Activated CD4-positive, alpha-beta T cell treated with anti-CD3 and anti-CD28 coated beads, Interleukin-2, amount 10 ng/mL, durations not matched to agents 7 days and 5 days (primary cell): ENCODE data around the gene RNF213. TPM values are rescaled to one million over a fixed set of nuclear protein-coding genes. Genes with fewer than 3 reads are reported as not detected.

ENCODE experiments used
- CTCF ChIA-PET: fragments of 350-600 bp; sonication (Branson Sonifier 250); formaldehyde crosslinking; loops from one replicate; lab custom pipeline; 2021; ENCODE audit warnings: antibody characterized with exemption; lab: Charles Lee
- POLR2A ChIA-PET: fragments of 350-600 bp; sonication (Branson Sonifier 250); formaldehyde crosslinking; loops from one replicate; lab custom pipeline; 2021; ENCODE audit warnings: antibody characterized with exemption; lab: Charles Lee
- DNase-seq: peaks from one replicate; pipeline ENCODE4 v3.0.0-alpha.2; 2020
- H3K27ac Mint-ChIP-seq: one replicate; pipeline ENCODE4 v1.8.0; 2021; ENCODE audit warnings: mild to moderate bottlenecking, moderate library complexity, mixed read lengths
- H3K27me3 Mint-ChIP-seq: one replicate; pipeline ENCODE4 v1.8.0; 2021; ENCODE audit warnings: mixed read lengths
- H3K36me3 Mint-ChIP-seq: one replicate; pipeline ENCODE4 v1.8.0; 2021; ENCODE audit warnings: low read depth, mixed read lengths
- H3K4me1 Mint-ChIP-seq: one replicate; pipeline ENCODE4 v1.8.0; 2021; ENCODE audit warnings: mixed read lengths
- H3K4me3 Mint-ChIP-seq: one replicate; pipeline ENCODE4 v1.8.0; 2021; ENCODE audit warnings: mild to moderate bottlenecking, moderate library complexity, mixed read lengths
- H3K9me3 Mint-ChIP-seq: one replicate; pipeline ENCODE4 v1.8.0; 2021; ENCODE audit warnings: mixed read lengths
- total RNA-seq, 2 experiments: library from RNA; stranded (reverse); gene quantifications; one replicate each; pipeline ENCODE4 v1.2.3, GENCODE V29; 2021

The RNF213 gene
- total RNA-seq, 2 experiments from 2014 or later = 579 to 602 TPM

DNA sequence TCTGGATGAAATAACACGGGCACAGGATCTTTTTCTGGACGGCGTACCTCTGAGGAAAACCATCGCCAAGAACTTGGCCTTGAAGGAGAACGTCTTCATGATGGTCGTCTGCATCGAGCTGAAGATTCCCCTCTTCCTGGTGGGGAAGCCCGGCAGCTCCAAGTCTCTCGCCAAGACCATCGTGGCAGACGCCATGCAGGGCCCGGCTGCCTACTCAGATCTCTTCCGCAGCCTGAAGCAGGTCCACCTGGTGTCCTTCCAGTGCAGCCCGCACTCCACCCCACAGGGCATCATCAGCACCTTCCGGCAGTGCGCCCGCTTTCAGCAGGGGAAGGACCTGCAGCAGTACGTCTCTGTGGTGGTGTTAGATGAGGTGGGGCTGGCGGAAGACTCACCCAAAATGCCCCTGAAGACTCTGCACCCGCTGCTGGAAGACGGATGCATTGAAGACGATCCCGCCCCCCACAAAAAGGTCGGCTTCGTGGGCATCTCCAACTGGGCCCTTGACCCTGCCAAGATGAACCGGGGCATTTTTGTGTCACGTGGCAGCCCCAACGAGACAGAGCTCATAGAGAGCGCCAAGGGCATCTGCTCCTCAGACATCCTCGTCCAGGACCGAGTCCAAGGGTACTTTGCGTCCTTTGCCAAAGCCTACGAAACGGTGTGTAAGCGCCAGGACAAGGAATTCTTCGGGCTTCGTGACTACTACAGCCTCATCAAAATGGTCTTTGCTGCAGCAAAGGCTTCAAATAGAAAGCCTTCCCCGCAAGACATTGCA is 86.0 kb downstream of the RNF213 start:
- Mint-ChIP-seq H3K4me3 (no peak overlapping the region), H3K9me3 (no peaks in the 10 kb centered on the region), H3K4me1 (peaks cover 5% of the 10 kb centered on the region), H3K27me3 (no peaks in the 10 kb centered on the region), H3K27ac (no peak overlapping the region), H3K36me3 (peaks cover 89% of the 10 kb centered on the region)
- POLR2A ChIA-PET = no interaction called here
- CTCF ChIA-PET = interaction anchor here (0.6 to 1.0 kb wide), 2 partner anchors 259 to 288 kb away, joined by 3 read pairs; no protein-coding TSS in a partner anchor
- DNase-seq = no peak

DNA sequence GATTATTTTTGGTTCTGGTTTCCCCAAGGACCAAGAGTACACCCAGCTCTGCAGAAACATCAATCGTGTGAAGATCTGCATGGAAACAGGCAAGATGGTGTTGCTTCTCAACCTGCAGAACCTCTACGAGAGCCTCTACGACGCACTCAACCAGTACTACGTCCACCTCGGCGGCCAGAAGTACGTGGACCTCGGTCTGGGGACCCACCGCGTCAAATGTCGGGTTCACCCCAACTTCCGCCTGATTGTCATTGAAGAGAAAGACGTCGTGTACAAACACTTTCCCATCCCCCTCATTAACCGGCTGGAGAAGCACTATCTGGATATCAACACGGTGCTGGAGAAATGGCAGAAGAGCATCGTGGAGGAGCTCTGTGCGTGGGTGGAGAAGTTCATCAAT is 86.9 kb downstream of the RNF213 start:
- Mint-ChIP-seq H3K27ac (no peak overlapping the region), H3K9me3 (no peaks in the 10 kb centered on the region), H3K27me3 (no peaks in the 10 kb centered on the region), H3K4me1 (peaks cover 5% of the 10 kb centered on the region), H3K36me3 (peaks cover 92% of the 10 kb centered on the region), H3K4me3 (no peak overlapping the region)
- ChIA-PET CTCF (interaction anchor here (0.6 to 1.0 kb wide), 2 partner anchors 258 to 289 kb away, joined by 3 read pairs; no protein-coding TSS in a partner anchor), POLR2A (no interaction called here)
- no peak for DNase-seq

DNA sequence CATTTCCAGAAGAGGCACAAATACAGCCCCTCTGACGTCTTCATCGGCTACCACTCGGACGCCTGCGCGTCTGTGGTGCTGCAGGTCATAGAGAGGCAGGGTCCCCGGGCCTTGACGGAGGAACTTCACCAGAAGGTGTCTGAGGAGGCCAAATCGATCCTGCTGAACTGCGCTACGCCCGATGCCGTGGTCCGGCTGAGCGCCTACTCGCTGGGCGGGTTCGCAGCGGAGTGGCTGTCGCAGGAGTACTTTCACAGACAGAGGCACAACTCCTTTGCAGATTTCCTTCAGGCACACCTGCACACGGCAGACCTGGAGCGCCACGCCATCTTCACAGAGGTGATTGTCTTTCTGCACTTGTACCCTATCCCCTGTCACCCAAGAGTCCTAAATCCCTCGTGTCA is 87.3 kb downstream of the RNF213 start:
- no peak overlapping the region for H3K27ac Mint-ChIP-seq
- no peaks in the 10 kb centered on the region for H3K9me3 Mint-ChIP-seq
- POLR2A ChIA-PET = no interaction called here

DNA sequence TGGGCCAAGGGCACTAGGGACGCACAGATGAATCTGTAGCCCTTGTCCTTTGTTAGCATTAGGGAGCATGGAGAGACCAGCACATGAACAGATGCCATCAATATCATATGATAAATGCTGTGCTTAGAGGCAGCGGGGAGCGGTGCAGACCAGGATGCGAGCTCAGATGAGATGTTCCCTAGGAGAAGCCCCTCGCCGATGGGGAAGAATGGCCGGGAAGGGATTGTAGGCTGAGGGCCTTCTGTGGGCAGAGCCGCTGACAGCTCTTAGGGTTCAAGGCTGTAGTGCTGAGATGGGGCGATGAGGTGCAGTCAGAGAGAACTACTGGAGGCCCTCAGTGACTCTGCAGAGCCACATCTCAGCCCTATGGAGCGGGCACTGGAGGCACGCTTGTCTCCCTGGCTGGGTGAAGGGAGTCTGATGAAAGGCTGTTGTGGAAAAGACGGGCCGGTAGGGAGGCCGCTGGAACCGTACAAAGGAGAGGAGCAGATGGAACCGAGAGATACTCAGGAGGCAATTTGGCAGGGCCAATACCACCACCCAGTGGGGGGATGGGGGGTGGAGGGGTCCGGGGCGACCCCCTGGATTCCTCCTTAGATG is 88.0 kb downstream of the RNF213 start:
- DNase-seq = no peak
- Mint-ChIP-seq H3K4me1 (peaks cover 5% of the 10 kb centered on the region), H3K27ac (no peak overlapping the region), H3K4me3 (no peak overlapping the region), H3K27me3 (no peaks in the 10 kb centered on the region), H3K9me3 (no peaks in the 10 kb centered on the region), H3K36me3 (peaks cover 93% of the 10 kb centered on the region)
- ChIA-PET POLR2A (no interaction called here), CTCF (no interaction called here)

More for the DNA sequence above, 87.3 kb downstream of the RNF213 start:
- Mint-ChIP-seq H3K36me3 (peaks cover 93% of the 10 kb centered on the region), H3K27me3 (no peaks in the 10 kb centered on the region), H3K4me1 (peaks cover 5% of the 10 kb centered on the region), H3K4me3 (no peak overlapping the region)
- no peak for DNase-seq
- CTCF ChIA-PET = no interaction called here

DNA sequence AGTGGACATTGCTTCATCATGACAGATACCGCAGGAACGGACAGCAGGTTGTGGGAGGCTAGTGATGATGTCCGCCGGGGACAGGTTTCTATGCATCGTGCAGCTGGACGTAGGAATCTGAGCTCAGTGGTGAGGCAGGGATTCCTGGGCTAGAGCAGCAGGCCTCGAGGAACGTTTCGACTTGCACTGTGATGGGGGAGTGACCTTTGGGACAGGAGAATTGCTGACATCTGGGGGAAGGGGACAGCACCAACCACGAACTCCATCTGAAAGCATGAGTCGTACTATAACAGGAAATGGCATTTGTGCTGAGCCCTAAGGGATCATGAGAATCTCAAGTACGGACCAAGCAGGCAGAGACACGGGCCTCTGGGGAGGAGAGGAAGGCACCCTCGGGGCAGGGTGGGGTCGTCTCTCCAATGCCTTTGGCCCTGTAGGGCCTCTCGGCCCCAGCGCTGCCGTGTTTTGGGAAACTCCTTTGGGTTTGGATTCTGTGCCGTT is 88.5 kb downstream of the RNF213 start:
- CTCF ChIA-PET = no interaction called here
- Mint-ChIP-seq H3K4me1 (peaks cover 1% of the 10 kb centered on the region), H3K27ac (peak overlapping the region; percentile 16), H3K36me3 (peaks cover 92% of the 10 kb centered on the region), H3K4me3 (no peak overlapping the region), H3K9me3 (no peaks in the 10 kb centered on the region), H3K27me3 (no peaks in the 10 kb centered on the region)
- POLR2A ChIA-PET = no interaction called here
- no peak for DNase-seq

DNA sequence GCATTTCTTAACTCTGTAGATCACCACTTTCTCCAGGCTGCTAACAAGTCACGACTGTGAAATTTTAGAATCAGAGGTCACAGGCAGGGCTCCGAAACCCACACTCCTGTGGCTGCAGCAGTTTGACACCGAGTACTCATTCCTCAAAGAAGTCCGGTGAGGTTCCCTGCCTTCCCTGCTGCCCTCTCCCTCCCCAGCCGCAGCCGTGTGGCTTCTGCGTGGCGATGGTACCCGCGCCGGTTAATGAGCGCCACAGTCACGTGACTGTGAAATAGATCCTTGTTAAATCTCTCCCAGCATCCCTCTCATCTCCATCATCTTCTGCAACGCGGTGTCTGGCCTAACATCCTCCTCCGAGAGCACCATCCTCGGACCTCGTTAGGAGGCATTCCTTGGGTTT is 89.1 kb downstream of the RNF213 start:
- Mint-ChIP-seq H3K36me3 (peaks cover 92% of the 10 kb centered on the region), H3K27me3 (no peaks in the 10 kb centered on the region), H3K4me1 (no peaks in the 10 kb centered on the region), H3K9me3 (no peaks in the 10 kb centered on the region), H3K27ac (no peak overlapping the region), H3K4me3 (no peak overlapping the region)
- ChIA-PET CTCF (interaction anchor here (1.1 kb wide), 1 partner anchor 12 kb away, joined by 3 read pairs; no protein-coding TSS in a partner anchor), POLR2A (no interaction called here)
- no peak for DNase-seq

DNA sequence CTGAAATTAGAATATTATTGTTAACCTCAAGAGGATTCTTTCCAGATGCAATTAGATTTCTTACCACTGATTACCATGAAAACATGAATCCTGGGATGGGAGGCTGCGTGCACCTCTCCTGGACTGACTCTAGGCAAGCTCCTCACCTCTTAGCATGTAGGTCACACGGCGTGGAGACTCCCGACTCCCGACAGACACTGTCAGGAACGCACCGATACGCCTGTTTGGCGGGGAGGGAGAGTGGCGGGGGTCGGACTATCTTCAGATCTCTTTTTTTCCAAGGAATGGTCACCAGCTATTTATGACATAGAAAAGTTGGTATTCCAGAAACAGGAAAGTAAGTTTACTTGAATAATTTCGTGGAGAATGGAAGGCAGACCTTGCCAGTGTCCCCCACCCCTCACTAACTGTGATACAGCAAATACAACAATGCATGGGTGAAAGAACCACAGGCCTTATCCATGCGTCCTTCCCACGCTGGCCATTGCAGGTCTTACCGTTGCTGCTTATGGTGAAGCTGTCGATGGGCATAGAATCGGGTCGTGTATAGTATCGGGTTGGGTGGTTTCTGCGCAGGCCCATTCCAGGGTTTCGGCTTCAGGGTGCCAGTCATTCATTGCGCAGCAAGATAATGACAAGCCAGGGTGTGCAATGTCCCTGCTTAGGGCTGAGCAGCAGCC is 91.7 kb downstream of the RNF213 start:
- H3K4me1 Mint-ChIP-seq = no peaks in the 10 kb centered on the region
- H3K4me3 Mint-ChIP-seq = no peak overlapping the region
- H3K9me3 Mint-ChIP-seq = no peaks in the 10 kb centered on the region
- H3K27ac Mint-ChIP-seq = no peak overlapping the region
- no peaks in the 10 kb centered on the region for H3K27me3 Mint-ChIP-seq
- no peak for DNase-seq
- H3K36me3 Mint-ChIP-seq = peaks cover 79% of the 10 kb centered on the region
- ChIA-PET CTCF (interaction anchor here (1.4 kb wide), 1 partner anchor 10 kb away, joined by 4 read pairs; no protein-coding TSS in a partner anchor), POLR2A (interaction anchor here (0.6 kb wide), 1 partner anchor 238 kb away, joined by 3 read pairs; no protein-coding TSS in a partner anchor)

DNA sequence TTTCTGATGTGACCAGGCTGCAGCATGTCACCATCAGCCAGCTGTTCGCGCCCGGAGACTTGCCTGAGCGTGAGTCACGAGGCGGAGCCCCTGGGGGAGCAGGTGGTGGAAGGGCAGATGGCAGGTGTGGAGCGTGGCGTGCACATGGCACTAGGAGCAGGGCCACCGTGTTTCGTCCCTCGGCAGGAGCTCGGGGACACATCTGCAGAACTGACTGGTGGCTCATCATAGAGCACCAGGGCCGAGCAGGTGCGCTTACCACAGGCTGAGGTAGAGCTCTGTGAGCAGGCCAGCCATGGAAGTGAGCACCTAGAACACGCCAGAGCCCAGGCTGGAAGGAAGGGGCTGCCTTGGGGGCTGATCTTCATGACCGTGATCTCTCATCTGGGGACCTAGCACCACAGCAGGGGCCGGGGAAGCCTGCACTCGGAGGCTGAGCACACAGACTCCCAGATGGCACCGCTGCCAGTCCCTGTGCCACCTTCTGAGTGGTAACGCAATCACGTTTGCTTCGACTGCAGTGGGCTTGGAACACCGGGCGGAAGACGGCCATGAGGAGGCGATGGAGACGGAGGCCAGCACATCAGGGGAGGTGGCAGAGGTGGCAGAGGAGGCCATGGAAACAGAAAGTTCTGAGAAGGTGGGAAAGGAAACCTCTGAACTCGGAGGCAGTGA is 92.5 kb downstream of the RNF213 start:
- no peaks in the 10 kb centered on the region for H3K4me1 Mint-ChIP-seq
- DNase-seq = no peak
- H3K27me3 Mint-ChIP-seq = no peaks in the 10 kb centered on the region
- peaks cover 76% of the 10 kb centered on the region for H3K36me3 Mint-ChIP-seq
- POLR2A ChIA-PET = interaction anchor here (0.6 kb wide), 1 partner anchor 239 kb away, joined by 3 read pairs; no protein-coding TSS in a partner anchor
- CTCF ChIA-PET = interaction anchor here (1.4 kb wide), 1 partner anchor 9 kb away, joined by 4 read pairs; no protein-coding TSS in a partner anchor
- H3K4me3 Mint-ChIP-seq = no peak overlapping the region
- no peaks in the 10 kb centered on the region for H3K9me3 Mint-ChIP-seq
- H3K27ac Mint-ChIP-seq = no peak overlapping the region

DNA sequence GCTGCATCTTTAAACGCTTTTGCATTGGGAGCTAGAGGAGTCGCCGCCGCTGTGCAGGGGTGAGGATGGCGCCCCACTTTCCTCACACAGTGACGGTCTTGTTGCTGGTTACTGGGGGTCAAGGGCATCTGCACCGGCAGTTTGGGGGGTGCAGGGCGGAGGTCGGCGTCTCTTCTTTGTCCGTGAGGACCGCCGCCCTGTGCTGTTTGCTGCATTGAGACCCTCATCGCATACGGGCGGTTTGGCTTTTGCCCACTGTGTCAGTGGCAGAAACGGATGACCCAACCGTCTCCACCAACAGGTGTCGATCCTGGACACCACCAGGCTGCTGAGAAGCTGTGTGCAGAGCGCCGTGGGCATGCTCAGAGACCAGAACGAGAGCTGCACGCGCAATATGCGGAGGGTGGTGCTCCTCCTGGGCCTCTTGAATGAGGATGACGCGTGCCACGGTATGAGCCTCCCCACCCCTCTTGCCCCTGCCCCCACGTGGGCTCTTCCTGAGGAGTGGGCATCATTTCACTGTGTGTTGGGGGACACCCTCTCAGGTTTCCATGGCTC is 93.1 kb downstream of the RNF213 start:
- DNase-seq = no peak
- Mint-ChIP-seq H3K4me3 (no peak overlapping the region), H3K4me1 (no peaks in the 10 kb centered on the region), H3K27me3 (no peaks in the 10 kb centered on the region), H3K9me3 (no peaks in the 10 kb centered on the region), H3K27ac (no peak overlapping the region), H3K36me3 (peaks cover 76% of the 10 kb centered on the region)
- POLR2A ChIA-PET = no interaction called here
- CTCF ChIA-PET = no interaction called here

DNA sequence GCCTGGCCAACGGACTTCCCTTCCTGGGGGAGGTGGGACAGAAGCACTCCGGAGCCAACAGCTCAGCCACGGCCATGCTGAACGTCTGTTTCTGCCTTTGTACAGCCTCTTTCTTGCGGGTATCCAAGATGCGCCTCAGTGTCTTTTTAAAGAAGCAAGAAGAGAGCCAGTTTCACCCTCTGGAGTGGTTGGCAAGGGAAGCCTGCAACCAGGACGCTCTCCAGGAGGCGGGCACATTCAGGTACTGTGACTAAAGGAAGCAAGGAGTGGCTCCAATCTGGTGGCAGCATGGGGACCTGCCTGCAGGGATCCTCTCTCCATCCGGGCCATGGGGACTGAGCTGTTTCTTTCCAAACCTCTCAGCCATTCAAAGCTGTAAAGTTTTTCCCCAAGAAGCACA is 93.7 kb downstream of the RNF213 start:
- no peak for DNase-seq
- no peaks in the 10 kb centered on the region for H3K4me1 Mint-ChIP-seq
- no peak overlapping the region for H3K27ac Mint-ChIP-seq
- H3K9me3 Mint-ChIP-seq = no peaks in the 10 kb centered on the region
- CTCF ChIA-PET = no interaction called here
- peaks cover 76% of the 10 kb centered on the region for H3K36me3 Mint-ChIP-seq
- POLR2A ChIA-PET = no interaction called here
- H3K27me3 Mint-ChIP-seq = no peaks in the 10 kb centered on the region
- H3K4me3 Mint-ChIP-seq = no peak overlapping the region

DNA sequence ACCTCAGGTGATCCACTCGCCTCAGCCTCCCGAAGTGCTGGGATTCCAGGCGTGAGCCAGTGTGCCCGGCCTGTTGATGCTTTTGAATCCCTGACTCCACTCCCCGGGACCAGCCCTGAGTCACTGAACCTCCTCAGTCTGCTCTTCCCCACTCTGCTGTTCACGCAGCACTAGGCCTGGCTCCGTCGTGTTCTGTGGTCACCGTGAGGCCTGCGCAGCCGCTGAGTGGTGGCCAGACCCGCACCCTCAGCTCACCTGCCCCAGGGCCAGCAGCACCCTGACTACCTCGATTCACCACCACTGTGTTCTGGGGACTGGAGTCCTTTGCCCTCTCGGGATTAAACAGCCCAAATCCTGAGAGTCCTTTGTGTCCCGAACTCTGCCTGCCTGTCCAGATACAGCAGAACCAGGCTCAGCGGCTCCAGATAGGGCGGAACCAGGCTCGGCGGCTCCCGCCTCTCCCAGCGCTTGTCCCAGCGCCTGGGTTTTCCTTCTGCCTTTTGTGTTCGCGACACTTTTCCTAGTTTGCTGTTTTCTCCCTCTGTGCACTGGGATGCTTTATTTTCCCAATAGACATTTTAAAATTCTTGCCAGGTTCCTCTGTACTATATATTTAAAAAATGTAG is 95.7 kb downstream of the RNF213 start:
- Mint-ChIP-seq H3K4me1 (no peaks in the 10 kb centered on the region), H3K36me3 (peaks cover 76% of the 10 kb centered on the region), H3K4me3 (no peak overlapping the region), H3K27me3 (no peaks in the 10 kb centered on the region), H3K27ac (no peak overlapping the region), H3K9me3 (no peaks in the 10 kb centered on the region)
- DNase-seq = no peak
- POLR2A ChIA-PET = no interaction called here
- CTCF ChIA-PET = interaction anchor here (1.1 kb wide), 1 partner anchor 10 kb away, joined by 3 read pairs; no protein-coding TSS in a partner anchor

DNA sequence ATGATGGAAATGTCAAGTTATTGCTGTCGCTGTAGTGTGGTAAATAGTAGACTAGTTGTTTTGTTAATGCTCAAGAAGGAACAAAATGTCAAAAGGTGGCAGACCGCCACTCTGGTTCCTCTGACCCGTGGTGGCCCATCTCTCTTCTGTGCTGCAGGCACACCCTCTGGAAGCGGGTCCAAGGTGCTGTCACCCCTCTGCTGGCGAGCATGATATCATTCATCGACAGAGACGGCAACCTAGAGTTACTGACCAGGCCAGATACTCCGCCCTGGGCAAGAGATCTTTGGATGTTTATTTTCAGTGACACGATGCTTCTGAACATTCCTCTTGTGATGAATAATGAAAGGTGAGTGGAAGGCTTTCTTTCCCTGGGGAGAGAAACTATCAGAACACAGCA is 97.5 kb downstream of the RNF213 start:
- Mint-ChIP-seq H3K36me3 (peaks cover 74% of the 10 kb centered on the region), H3K27me3 (no peaks in the 10 kb centered on the region), H3K4me1 (no peaks in the 10 kb centered on the region), H3K9me3 (no peaks in the 10 kb centered on the region), H3K27ac (no peak overlapping the region), H3K4me3 (no peak overlapping the region)
- ChIA-PET CTCF (no interaction called here), POLR2A (no interaction called here)
- no peak for DNase-seq
